Spleen (tissue), 11 donors: ENCODE results near the gene OR2L13. TPM values are rescaled to one million over a fixed set of nuclear protein-coding genes. Genes with fewer than 3 reads are reported as not detected.

Experiments used
- DNase-seq: peaks from one replicate; pipeline ENCODE4 v3.0.0-alpha.2; 2020
- H3K27ac ChIP-seq, 8 donors: fragments of 200-600 bp; sonication (generic) in 7 of 8; 1 replicate in 4 of 8; 2 replicates in 4 of 8; pipeline versions ENCODE4 v1.5.0 to v1.8.0; 2016 to 2021; ENCODE audit warnings: inconsistent platforms in 4 of 8, mild to moderate bottlenecking in 4 of 8, moderate library complexity in 1 of 8
- H3K27me3 ChIP-seq, 7 donors: fragments of 200-600 bp; sonication (generic) in 6 of 7; replicated peaks in 1 of 7; 1 replicate in 4 of 7; 2 replicates in 3 of 7; pipeline versions ENCODE4 v1.5.0 to v1.8.0; 2016 to 2021; ENCODE audit warnings: inconsistent platforms in 3 of 7, mild to moderate bottlenecking in 1 of 7
- H3K36me3 ChIP-seq, 6 donors: fragments of 200-600 bp; sonication (generic) in 5 of 6; 1 replicate in 4 of 6; 2 replicates in 2 of 6; pipeline versions ENCODE4 v1.5.0 to v1.8.0; 2016 to 2021; ENCODE audit warnings: inconsistent platforms in 2 of 6
- H3K4me1 ChIP-seq, 6 donors: fragments of 200-600 bp; sonication (generic) in 5 of 6; 1 replicate in 3 of 6; 2 replicates in 3 of 6; pipeline versions ENCODE4 v1.5.0 to v1.8.0; 2016 to 2021; ENCODE audit warnings: inconsistent platforms in 3 of 6
- H3K4me3 ChIP-seq, 8 donors: fragments of 200-600 bp; sonication (generic) in 7 of 8; 1 replicate in 4 of 8; 2 replicates in 4 of 8; pipeline versions ENCODE4 v1.5.0 to v1.8.0; 2016 to 2021; ENCODE audit warnings: inconsistent platforms in 4 of 8, mild to moderate bottlenecking in 4 of 8, moderate library complexity in 2 of 8
- H3K9me3 ChIP-seq, 8 donors: fragments of 200-600 bp; sonication (generic) in 7 of 8; 1 replicate in 4 of 8; 2 replicates in 4 of 8; pipeline versions ENCODE4 v1.5.0 to v1.8.0; 2016 to 2021; ENCODE audit warnings: inconsistent platforms in 4 of 8
- CTCF ChIP-seq, 11 experiments: fragments of 200-600 bp in 7 of 11; fragments of 450-650 bp in 4 of 11; sonication (generic) in 4 of 11; IDR thresholded peaks in 8 of 11; conservative IDR thresholded peaks in 3 of 11; 1 replicate in 7 of 11; 2 replicates in 4 of 11; pipeline versions ENCODE4 v1.4.0 to v1.8.0; 2016 to 2021; ENCODE audit warnings: antibody characterized with exemption in 11 of 11, inconsistent platforms in 4 of 11, mild to moderate bottlenecking in 1 of 11
- POLR2A ChIP-seq, 3 donors: fragments of 450-650 bp; IDR thresholded peaks; one replicate each; pipeline ENCODE4 v1.5.1; 2017; ENCODE audit warnings: antibody characterized with exemption in 3 of 3, mild to moderate bottlenecking in 1 of 3
- POLR2AphosphoS5 ChIP-seq, 3 donors: sonication (generic); formaldehyde crosslinking; IDR thresholded peaks; one replicate each; pipeline ENCODE4 v1.5.1; 2017; ENCODE audit warnings: antibody characterized with exemption in 3 of 3
- WGBS, 5 donors: extraction: QIAGEN DNeasy Blood & Tissue Kit in 3 of 5; methylation state at CpG; one replicate each; pipeline versions ENCODE4 v1.1.5 to v1.1.7; 2013 to 2018; 5-methylcytosine and 5-hydroxymethylcytosine counted together
- intact Hi-C: fragments of 100-400 bp; cut with DNase I; formaldehyde crosslinking; loops from one replicate; pipeline ENCODE4 v1.15.0; 2023; ENCODE audit warnings: low total_unique reads
- polyA plus RNA-seq, 3 donors: library from polyadenylated mRNA; stranded (reverse); fragments of 200-250 nt; gene quantifications; one replicate each; pipeline ENCODE4 v1.2.1, GENCODE V29; 2013
- total RNA-seq, 7 donors: library from RNA; depleted of rRNA in 3 of 7; stranded (reverse); fragments of >200 nt in 3 of 7; fragmentation: NEBNext Ultra II Directional in 4 of 7; extraction: Animal tissue kit (Norgen Biotek cat#: 25700) in 4 of 7; gene quantifications; one replicate each; pipeline versions ENCODE4 v1.1.0 to v1.2.1, GENCODE V29; 2016 to 2021
- donor health status: healthy with polysubstance abuse.
- donor health status: DM: no; HTN: no; CAD: no; lungs with moderate emphysema.
- donor health status: DM: no; HTN: no; CAD: no.
- donor health status: Bipolar disorder and iron deficiency.
- donor health status: healthy.
- donor health status: DM: no; HTN: no; CAD: no.
- donor health status: DM: yes; HTN: yes; CAD: no.

The OR2L13 gene
- total and polyA plus RNA-seq, 10 donors: 0.14 to 1.1 (median 0.33) TPM; not detected in 2

- intact Hi-C loops: no loop called here
- Histone ChIP-seq H3K9me3 (no peaks in the 10 kb centered on the region), H3K27ac (no peak overlapping the region)
Measured at GRCh38 chr1:248098529-248098928, 3.5 kb downstream of the OR2L13 start.

GRCh38 chr1:248102847-248103246 lies 7.9 kb downstream of the OR2L13 start:
- Histone ChIP-seq H3K4me1 (no peaks in the 10 kb centered on the region), H3K9me3 (peaks cover 0 to 31% (median 23%) of the 10 kb centered on the region in 8 donors), H3K27me3 (no peaks in the 10 kb centered on the region), H3K36me3 (no peaks in the 10 kb centered on the region), H3K4me3 (no peak overlapping the region), H3K27ac (no peak overlapping the region)
- intact Hi-C loops: no loop called here
- DNase-seq: no peak
- TF ChIP-seq CTCF (IDR thresholded peaks at IDR 0.05 in 8 of 11, conservative IDR thresholded peaks at IDR 0.05 in 3 of 11): no peak
- TF ChIP-seq POLR2AphosphoS5 (IDR thresholded peaks at IDR 0.05): no peak
- TF ChIP-seq POLR2A (IDR thresholded peaks at IDR 0.05): no peak

More at GRCh38 chr1:248098529-248098928, 3.5 kb downstream of the OR2L13 start:
- Histone ChIP-seq H3K4me3 (no peak overlapping the region), H3K4me1 (no peaks in the 10 kb centered on the region), H3K27me3 (no peaks in the 10 kb centered on the region), H3K36me3 (no peaks in the 10 kb centered on the region)
- DNase-seq: no peak
- 68 to 84% (median 79%) methylated on average over 1 of the region's 1 CpG for WGBS, 5 donors
- TF ChIP-seq POLR2A (IDR thresholded peaks at IDR 0.05) (no peak), POLR2AphosphoS5 (IDR thresholded peaks at IDR 0.05) (no peak), CTCF (IDR thresholded peaks at IDR 0.05 in 8 of 11, conservative IDR thresholded peaks at IDR 0.05 in 3 of 11) (no peak)

DNA sequence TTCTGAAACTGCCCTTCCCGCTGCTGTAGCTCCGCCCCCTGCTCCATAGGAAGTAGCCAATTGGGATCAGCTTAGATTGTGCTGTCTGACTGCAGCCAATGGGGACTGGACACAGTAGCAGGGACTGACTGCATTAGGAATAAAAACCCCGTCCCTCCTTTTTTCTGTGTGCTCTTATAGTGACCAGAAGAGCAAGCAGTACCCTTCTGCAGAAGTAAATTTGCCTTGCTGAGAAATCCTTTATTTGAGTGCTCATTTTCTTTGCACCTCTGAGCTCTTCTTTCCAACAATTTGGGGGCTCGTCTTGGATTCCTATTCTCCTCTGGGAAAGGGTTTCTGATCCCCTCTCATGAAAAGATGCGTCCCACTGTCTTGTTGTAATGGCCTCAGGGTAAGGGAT lies 16.2 kb downstream of the OR2L13 start:
- Histone ChIP-seq H3K36me3 (no peaks in the 10 kb centered on the region), H3K27me3 (no peaks in the 10 kb centered on the region), H3K9me3 (peaks cover 2 to 83% (median 55%) of the 10 kb centered on the region in 8 donors), H3K27ac (no peak overlapping the region), H3K4me3 (no peak overlapping the region), H3K4me1 (no peaks in the 10 kb centered on the region)
- 66 to 84% (median 79%) methylated on average over 5 of the region's 5 CpGs for WGBS, 5 donors
- DNase-seq: no peak
- intact Hi-C loops: no loop called here
- TF ChIP-seq POLR2A (IDR thresholded peaks at IDR 0.05) (no peak), POLR2AphosphoS5 (IDR thresholded peaks at IDR 0.05) (no peak), CTCF (IDR thresholded peaks at IDR 0.05 in 8 of 11, conservative IDR thresholded peaks at IDR 0.05 in 3 of 11) (no peak)

DNA sequence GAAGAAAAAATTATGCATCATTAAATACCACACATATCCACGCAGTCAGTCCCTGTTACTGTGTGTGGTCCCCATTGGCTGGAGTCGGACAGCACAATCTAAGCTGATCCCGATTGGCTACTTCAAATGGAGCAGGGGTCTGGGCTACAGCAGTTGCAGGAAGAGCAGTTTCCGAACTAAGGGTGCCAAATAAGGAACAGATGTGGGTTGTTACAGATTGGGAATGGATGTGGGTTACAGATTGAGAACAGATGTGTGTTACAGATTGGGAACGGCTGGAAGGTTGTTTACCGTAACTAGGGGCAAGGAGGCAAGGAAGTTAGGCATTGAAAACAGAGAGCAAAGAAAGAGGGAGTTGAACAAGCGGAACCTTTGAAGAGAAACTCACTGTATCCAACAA lies 19.9 kb downstream of the OR2L13 start:
- H3K27me3 ChIP-seq: no peaks in the 10 kb centered on the region
- 83 to 91% (median 85%) methylated on average over 7 of the region's 7 CpGs for WGBS, 5 donors
- H3K27ac ChIP-seq: no peak overlapping the region
- TF ChIP-seq CTCF (IDR thresholded peaks at IDR 0.05 in 8 of 11, conservative IDR thresholded peaks at IDR 0.05 in 3 of 11): no peak
- TF ChIP-seq POLR2AphosphoS5 (IDR thresholded peaks at IDR 0.05): no peak
- TF ChIP-seq POLR2A (IDR thresholded peaks at IDR 0.05): no peak
- no peak for DNase-seq
- intact Hi-C loops: no loop called here
- H3K4me3 ChIP-seq: no peak overlapping the region
- H3K9me3 ChIP-seq: peaks cover 2 to 57% (median 34%) of the 10 kb centered on the region in 8 donors
- H3K36me3 ChIP-seq: no peaks in the 10 kb centered on the region
- no peaks in the 10 kb centered on the region for H3K4me1 ChIP-seq
